Dermis microvascular lymphatic vessel endothelial cell (primary cell): ENCODE results near the gene GALNT10. TPM values are rescaled to one million over a fixed set of nuclear protein-coding genes. Genes with fewer than 3 reads are reported as not detected.
"Not testable (repeated sequence)": the region's sequence is repeated elsewhere in the genome, so short reads cannot be mapped to it uniquely, and the experiment has no call there.

Source experiments
- DNase-seq, 2 donors: peaks; one replicate each; pipeline versions ENCODE4 v3.0.0 to v3.0.0-alpha.2; 2010; ENCODE audit warnings: low read depth in 2 of 2
- total RNA-seq: library from RNA; depleted of rRNA; stranded (reverse); fragments of >200 nt; gene quantifications from 2 replicates; pipeline ENCODE4 v1.2.1, GENCODE V29; 2014

The GALNT10 gene
- total RNA-seq, 1 donor from 2014 or later = 26.6 TPM

DNA sequence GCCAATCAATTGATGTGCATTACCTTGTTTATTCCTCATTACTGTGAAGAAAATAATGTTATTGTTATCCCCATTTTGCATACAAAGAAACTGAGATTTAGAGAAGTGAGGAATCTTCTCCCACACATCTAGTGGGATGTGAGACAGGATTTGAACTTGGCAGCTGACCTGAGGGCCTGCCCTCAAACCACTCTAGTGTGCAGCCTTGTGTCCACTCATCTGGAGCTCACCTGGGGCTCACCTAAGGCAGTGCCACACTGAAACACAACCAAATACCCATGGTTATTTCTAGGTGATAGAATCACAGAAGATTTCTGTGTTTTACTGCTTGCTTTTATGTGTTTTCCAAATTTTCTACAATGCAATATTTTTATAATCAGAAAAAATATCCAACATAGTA is 160.6 kb downstream of the GALNT10 start:
- no peak for DNase-seq

DNA sequence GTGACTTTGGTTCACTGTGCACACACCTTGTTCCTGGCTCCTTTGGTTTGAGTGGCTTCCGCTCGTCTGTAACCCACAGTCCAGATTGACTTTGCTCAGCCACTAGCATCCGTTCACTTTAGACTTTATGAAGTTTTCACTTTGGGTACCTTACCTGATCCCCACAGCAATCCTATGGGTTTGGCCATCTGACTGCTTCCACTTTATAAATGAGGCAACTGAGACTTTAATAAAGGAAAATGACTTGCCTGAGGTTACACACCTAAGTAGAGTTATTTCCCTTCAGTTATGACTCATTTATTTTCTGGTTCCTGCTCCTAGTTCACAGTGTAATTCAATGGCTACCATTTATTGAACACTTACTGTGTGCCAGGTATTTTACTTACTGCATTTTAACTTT is 161.0 kb downstream of the GALNT10 start:
- DNase-seq = no peak

DNA sequence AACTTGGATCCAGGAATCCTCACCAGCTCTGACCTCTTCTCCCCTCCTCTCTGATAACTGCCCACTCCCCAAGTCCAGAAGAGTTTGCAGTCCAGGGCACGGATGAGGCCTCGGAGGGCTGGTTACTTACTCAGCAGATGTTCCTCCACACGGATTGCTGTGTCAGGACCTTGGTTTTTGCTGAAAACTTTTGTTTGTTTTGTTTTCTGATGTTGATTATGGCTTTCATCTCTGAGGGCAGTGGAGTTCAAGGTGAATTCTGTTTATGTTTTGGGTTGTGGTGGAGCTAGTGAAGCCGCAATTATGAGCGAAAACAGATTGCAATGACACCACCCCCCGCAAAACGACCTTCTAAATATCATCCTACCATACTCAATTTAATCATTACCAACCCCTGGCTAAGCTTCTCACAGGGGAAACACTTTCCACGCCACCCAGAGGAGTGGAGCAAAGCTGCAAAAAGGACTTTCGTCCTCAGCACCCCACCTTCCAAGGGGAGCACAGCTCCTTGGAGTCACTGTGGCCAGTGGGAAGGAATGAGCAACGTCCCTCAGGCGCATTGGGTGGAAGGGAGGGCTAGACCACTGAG is 162.5 kb downstream of the GALNT10 start:
- DNase-seq = no peak

DNA sequence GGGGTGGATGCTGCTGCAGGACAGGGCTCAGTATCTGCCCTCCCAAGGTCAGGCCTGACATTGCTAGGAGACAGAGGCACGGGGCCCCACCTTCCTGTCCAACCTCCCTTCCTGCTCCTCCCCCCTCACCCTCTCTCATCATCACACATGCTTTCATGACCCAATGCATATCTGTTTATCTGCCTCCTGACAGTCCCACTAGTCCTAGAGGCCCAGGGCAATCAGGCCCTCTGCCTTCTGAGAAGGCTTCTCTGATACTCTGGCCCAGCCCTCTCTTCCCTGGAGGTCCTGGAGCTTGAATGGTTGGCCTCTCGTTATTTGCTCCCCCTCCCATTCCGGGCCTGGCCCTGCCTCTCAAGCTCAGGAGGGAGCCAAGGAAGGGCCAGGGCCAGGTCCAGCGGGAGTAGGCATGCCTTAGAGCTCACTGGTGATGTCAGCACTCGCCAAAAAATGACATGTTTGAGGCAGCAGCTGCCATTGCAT is 164.6 kb downstream of the GALNT10 start:
- DNase-seq = no peak

DNA sequence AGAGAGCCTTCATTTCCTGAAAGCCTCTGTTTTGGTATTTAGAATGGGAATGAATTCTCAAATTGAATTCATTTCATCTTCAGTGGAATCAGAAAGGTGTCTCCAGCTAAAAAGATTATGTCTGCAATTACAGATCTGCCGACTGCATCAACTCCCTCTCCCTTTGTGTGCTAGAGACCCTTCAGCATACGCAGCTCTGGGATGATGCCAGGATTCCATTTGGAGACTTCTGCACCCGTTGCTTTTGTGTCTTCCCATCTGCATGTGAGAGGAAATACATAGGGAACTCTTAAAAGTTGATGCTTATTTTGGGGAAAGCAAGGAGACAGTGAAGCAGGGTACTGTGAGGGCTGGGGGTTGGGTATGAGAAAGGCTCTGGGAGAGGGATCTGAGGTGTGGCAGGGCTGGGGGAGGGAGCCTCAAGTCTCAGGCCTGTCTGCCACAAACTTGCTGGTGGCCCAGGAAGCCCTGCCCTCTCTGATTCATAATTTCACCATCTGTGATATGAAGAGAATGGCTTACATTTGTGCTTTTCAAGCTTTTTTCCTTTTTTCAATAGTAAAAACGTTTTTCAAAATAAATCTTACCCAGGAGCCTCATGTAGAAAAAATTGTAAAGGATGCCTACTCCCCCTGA is 165.6 kb downstream of the GALNT10 start:
- DNase-seq = no peak

DNA sequence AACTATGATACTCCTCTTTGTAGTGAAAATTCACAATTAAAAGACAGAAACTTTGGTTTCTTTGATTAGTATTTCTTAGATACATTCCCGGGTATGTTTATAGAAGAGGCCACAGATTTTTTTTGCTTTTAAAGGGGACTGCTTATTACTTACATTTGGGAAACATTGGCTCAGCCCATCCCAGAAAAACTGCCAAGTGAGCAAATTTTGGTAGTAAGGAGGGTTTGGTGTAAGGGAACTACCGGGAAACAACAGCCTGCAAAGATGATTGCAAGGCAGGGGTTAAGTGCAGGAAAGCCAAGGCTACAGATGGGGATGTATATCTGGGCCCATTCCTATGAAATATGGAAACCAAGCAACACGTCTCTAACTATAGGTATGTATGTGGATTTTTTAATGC is 166.4 kb downstream of the GALNT10 start:
- no peak for DNase-seq

DNA sequence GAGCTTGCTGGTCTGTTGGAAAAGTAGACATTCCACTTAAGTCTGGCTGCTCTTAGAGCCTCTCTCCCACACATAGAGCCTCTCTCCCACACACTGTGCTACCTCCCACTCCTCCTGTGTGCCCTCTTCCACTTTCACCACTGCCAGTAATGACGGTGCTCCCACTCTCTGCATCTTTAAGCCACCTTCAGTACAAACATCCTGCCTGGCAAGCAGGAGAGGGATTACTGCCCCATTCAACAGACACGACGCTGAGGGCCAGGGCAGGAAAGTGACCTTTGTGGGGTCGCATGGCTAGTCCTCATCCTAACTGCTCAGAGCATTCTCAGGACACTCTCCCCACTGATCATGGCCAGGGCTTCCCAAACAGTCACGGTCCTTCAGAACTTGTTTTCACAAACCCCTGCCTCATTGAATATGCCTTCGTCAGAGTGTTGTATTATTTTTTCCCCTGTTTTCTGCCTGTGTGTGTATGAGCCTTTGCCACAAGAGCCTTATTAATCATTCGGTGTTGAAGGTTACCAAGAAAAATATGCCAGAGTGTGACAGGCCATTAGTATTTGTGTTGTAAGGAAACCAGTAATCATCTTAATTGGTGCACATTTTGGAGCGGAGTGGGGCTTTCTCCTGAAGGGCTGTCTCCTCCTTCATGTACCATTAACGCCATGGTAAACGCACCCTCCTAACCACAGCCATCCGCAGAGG is 168.1 kb downstream of the GALNT10 start:
- no peak for DNase-seq

DNA sequence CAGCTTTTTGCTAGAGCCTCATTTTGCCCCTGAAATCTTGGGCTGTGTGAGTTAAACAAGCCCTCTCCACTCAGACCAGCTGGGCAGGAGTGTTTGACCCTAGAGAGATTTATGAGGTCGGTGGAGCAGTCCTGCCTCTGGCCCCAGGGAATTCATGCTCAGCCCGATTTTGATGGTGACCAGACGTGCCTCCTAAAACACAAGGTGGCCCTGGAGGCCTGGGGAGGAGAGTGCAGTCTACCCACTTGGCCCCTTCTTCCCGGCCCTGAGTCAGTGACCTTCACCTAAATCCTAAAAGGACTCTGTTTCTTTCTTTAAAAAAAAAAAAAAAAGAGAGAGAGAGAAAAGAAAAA is 168.7 kb downstream of the GALNT10 start:
- DNase-seq = no peak

DNA sequence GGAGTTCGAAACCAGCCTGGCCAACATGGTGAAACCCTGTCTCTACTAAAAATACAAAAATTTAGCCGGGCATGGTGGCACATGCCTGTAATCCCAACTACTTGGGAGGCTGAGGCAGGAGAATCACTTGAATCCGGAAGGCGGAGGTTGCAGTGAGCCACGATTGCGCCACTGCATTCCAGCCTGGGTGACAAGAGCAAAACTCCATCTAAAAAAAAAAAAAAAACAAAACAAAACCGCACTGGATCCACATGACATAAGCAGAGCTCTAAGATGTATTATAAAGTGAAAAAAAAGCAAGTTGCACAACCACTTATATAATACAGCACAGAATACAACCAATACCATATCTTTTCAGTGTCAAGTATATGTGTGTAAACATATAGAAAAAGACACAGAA is 169.7 kb downstream of the GALNT10 start:
- DNase-seq = not testable (repeated sequence)

DNA sequence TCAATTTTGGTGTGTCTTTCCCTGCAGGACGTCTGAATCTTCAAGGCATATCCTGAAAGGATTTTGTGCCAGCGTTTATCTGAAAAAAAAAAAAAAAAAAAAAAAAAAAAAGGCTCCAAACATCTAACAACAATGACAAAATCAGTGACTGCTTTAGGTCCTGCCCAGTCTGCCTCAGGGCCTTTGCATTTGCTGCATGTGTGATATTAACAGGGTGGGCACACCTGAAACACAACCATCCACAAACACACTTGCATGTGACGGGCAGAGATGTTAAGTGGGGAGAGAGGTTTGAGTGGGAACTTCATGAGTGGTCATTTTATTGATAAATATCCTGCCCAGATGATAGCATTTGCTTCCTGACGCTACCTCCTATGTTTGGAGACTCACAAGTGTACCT is 172.9 kb downstream of the GALNT10 start:
- DNase-seq = no peak

DNA sequence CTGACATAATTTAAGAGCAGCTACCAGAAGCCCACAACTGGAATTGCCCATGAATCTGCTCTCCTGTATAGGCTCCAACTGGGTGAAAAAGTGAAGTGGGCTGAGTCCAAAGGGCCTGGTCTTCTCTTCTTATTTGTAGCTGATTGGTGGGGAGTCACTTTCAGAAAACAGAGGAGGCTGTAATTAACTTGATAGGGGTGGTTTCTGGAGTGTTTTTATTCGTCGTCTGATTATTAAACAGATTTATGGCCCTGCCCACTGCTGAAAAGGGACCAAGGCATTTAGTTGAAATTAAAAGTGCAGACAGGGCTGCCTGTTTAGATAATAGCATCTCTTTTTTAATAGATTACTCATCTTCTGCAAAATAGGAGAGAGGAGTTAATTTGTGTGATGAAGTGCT is 174.2 kb downstream of the GALNT10 start:
- DNase-seq = no peak

DNA sequence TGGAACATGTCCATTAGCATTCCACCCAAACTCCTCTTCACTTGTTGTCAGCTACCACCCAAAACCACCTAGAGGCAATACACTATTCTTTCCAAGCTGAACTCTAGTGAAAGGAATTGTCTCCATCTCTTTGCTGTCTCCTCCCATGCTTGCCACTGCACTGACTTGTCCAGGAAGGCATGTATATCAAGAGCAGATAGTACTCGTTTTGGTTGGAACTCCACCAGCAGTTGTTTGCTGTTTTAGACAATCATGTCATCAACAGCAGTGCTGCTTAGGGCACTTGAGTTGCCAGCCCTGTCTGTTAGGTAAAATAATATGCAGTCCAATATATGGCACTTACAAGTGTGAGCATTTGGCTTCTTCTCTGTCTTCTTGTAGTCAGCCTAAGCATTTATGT is 175.3 kb downstream of the GALNT10 start:
- peak in 1 of 2 donors; percentile 62 for DNase-seq

DNA sequence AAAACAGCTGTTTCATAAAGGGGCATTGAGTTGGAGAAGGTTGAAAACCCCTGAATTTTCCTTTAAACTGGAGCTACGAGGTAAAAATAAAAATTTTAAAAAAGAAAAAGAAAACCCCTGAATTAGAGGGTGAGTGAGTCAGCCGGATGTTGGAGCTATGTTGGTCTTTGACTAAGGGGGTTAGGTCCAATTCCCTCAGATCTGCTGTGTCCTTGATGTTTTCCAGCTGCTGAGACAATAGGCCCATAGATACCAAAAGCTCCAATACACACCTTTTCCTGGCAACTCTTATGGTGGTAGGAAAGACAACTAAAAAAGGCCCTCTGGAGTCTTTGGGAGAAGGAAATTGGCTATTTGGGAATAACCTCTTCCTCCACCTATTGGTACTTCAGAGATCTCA is 175.8 kb downstream of the GALNT10 start:
- peak; percentile 71 to 82 for DNase-seq

DNA sequence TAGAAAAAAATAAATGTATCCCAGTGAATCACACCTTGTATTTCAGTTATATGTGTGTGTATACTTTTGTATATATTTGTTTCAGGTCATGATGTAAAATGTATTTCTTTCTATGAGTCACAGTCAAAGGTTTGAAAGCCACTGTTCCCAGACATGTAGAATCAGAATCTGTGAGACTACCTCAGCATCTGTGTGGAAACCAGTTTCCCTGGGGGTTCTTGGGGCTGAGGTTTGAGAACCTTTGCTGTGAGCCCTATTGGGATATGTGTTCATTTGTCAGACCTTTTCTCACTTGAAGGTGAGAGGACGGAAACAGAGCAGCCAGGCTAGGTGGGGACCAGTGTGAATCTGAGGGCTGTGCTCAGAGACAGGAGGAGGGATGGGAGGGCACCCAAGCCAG is 176.6 kb downstream of the GALNT10 start:
- DNase-seq = peak in 1 of 2 donors; percentile 37

DNA sequence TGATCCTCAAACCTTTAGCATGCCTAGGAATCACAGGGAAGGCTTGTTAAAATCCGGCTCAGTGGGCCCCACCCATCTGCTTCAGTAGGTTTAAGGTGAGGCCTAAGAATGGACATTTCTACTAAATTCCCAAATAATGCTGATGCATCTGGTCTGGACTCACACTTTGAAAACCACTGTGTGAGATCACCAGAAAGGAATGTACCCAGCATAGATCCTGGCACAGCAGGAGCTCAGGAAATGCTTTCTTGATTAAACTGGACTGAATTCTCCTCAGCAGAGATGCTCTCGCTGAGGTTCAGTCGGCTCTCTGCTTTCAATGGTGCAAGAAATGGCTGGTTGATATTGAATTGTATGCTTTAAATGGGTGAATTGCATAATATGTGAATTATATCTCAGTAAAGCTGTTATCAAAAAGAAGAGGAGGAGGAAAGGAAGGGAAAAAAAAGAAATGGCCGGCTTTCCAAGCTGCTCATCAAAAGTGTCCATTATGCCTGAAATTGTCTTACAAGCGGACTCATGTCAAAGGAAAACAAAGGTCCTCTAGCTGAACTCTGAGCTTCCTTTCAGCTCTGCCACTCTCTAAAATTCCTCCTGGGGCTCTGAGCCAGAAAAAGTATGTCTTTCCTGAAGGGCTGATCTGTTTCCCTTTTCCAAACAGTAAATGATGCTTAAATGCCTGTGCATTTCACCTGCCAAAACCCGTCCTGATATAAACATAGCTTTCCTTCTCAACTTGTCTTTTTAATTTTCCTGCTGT is 177.7 kb downstream of the GALNT10 start:
- peak; percentile 65 to 84 for DNase-seq

DNA sequence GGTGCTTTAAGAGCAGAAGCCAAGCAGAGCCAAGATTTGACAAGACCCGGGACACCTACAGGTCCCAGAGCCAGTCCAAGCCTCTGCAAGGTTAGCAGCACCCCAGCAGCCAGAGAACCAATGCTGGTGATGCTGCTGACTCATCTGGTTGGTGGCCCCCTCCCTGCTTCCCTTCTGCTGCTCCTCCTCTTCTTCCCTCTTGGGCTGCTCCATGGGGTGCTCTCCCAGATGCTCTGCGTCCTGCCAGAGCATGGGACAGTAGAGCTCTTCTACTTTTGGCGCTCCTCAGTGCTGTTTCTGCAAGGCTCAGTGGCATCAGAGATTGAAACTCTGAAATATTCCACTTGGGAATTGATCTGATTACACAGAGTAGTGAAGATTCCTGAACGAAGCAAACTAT is 179.1 kb downstream of the GALNT10 start:
- DNase-seq = no peak

DNA sequence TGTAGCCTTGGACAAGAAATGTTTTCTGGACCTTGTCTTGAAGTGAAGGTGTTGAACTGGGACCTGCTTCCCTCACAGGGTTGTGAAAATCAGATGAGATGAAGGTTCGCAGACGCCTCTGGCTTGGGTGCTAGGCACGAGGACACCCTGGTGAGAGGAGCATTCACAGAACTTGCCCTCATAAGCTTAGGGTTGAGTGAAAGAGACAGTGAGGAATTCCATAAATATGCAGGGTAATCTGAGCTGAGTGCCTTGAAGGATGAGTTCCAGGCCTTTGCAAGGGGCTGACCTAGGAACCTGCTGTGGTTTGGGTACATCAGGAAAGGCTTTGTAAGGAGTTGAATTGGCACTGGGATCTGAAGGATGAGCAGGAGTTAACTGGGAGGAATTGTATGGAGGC is 179.6 kb downstream of the GALNT10 start:
- DNase-seq = no peak

DNA sequence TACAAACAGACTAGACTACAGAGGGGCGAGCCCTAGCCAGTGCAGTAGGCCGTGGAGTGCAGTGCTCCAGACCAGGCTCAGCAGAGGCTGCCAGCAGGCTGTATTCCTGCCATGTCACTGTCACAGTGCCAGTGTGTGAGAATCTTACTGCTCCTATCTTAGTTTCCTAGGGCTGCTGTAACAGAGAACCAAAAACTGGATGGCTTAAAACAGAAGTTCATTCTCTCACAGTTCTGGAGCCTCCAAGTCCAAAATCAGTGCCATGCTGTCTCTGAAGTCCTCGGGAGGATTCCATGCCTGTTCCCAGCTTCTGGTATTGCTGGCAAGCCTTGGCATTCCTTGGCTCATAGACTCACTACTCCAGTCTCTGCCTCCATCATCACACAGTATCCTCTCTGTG is 180.3 kb downstream of the GALNT10 start:
- DNase-seq = no peak

DNA sequence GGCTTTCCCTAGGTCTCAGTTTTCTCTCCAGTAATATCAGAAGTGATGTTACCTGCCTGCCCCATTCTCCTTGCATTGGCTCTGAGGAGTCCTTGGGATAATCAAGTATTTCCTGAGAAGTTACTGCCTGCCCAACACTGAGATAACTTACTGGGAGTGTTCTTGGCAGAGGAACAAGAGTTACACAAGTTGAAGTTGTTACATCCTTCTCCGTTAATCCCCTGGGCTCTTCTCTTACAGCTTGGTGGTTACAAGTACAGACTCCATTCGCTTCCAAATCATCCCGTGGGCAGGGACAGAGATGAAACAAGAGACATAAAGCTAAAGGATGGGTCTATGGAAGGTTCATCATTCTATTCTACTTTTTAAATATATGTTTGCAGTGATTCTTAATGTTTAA is 181.2 kb downstream of the GALNT10 start:
- no peak for DNase-seq

DNA sequence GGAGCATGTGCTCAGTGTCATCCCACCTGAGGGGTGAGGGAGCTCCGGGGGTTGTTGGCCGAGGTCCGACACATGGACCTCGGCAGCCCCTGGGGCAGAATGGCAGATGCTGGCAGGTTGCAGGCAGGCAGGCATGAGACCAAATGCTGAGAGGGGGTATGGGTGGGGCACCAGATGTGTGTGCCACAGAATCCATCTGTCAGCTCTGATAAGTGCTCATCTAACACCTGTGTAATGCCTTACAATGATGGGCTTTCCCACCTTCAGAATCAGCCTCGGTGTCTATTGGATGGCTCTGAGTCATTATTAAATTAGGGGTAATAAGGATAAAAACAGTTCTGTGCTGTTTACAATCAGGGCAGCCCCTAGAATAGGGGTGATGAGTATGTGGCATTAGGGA is 182.1 kb downstream of the GALNT10 start:
- DNase-seq = no peak

DNA sequence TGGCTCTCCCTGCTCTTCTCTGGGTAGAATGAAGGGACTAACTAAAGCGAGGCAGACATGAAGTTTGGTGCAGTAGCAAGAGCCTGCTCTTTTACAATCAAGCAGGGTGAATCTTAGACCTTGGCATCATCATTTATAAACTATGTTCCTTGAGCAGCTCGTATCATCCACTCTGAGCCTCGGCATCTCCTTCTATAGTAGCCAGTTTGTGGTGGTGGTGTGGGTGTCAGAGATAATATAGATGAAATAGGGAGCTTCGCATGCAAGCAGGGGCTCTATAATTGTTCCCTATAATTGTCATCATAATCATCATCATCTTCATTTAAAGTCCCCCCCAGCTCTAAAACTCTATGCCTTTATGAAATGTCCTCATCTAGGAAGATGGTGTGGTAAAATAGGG is 182.8 kb downstream of the GALNT10 start:
- DNase-seq = no peak

DNA sequence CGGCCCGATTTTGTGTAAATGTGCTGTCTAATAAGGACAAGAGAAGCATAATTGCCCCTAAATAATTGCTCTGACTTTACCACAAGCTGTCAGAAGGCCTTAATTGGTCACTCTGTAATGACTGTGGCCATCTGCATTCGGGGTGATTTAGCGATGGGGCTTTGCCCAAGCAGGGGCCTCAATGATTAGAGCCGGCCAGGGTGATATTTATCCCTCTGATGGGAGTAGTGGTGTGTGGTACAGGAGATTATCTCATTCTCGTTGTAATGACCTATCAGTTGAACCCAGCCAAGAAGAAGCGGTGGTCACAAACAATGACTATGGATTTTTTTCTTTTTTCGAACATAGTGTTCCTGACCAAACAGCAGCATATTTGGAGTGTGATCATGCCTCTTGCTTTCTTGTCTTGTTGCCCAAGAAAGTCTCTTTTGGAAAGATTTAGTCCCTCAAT is 183.2 kb downstream of the GALNT10 start:
- DNase-seq = no peak
